SKM-1 (cell line): ENCODE data around the gene TBX6.
"Not testable (repeated sequence)": the region's sequence is repeated elsewhere in the genome, so short reads cannot be mapped to it uniquely, and the experiment has no call there.

Source experiments
- DNase-seq: peaks from one replicate; lab custom pipeline; 2025; ENCODE audit not compliant: unreplicated experiment; lab: John Stamatoyannopoulos, UW

The TBX6 gene

GRCh38 chr16:30091474-30092372, at the start of gene TBX6:
TBX6 (minus strand) TSS chr16:30091924; CDS start chr16:30091193, 731 bp downstream.
- peak; percentile 90 for DNase-seq

- peak; percentile 35 for DNase-seq
Measured at GRCh38 chr16:30139583-30140481, 48.1 kb upstream of the TBX6 start.

GRCh38 chr16:30137897-30138296, 46.2 kb upstream of the TBX6 start:
- no peak for DNase-seq

GRCh38 chr16:30136971-30137605, 45.4 kb upstream of the TBX6 start:
- DNase-seq, result peak; percentile 67

GRCh38 chr16:30132591-30132990, 40.9 kb upstream of the TBX6 start:
- DNase-seq, result no peak

GRCh38 chr16:30131869-30132475, 40.2 kb upstream of the TBX6 start:
- no peak for DNase-seq

- DNase-seq, result no peak
Measured at GRCh38 chr16:30127993-30128392, 36.3 kb upstream of the TBX6 start.

GRCh38 chr16:30125690-30126089, 34.0 kb upstream of the TBX6 start:
- DNase-seq, result not testable (repeated sequence)

- DNase-seq, result no peak
Measured at GRCh38 chr16:30124985-30125379, 33.3 kb upstream of the TBX6 start.

GRCh38 chr16:30122604-30123160, 31.0 kb upstream of the TBX6 start:
- no peak for DNase-seq

GRCh38 chr16:30121741-30122571, 30.2 kb upstream of the TBX6 start:
- no peak for DNase-seq

- DNase-seq, result no peak
Measured at GRCh38 chr16:30120340-30121105, 28.8 kb upstream of the TBX6 start.

GRCh38 chr16:30119428-30119827, 27.7 kb upstream of the TBX6 start:
- no peak for DNase-seq

- no peak for DNase-seq
Measured at GRCh38 chr16:30117768-30118167, 26.0 kb upstream of the TBX6 start.

GRCh38 chr16:30116291-30117207, 24.8 kb upstream of the TBX6 start:
- DNase-seq, result no peak

- no peak for DNase-seq
Measured at GRCh38 chr16:30115238-30115637, 23.5 kb upstream of the TBX6 start.

- DNase-seq, result not testable (repeated sequence)
Measured at GRCh38 chr16:30114833-30115232, 23.1 kb upstream of the TBX6 start.

GRCh38 chr16:30114411-30114810, 22.7 kb upstream of the TBX6 start:
- DNase-seq, result no peak
